HEK293 (cell line): Measurements from ENCODE around the gene CTIF.

Experiments used
- CTCF ChIA-PET: fragments of 350-600 bp; formaldehyde crosslinking; extraction: SDS; loops from one replicate; lab custom pipeline; 2021; ENCODE audit warnings: antibody characterized with exemption; lab: Yijun Ruan, JAX
- POLR2A ChIA-PET: fragments of 300-600 bp; formaldehyde crosslinking; extraction: SDS; loops from one replicate; lab custom pipeline; 2020; ENCODE audit warnings: antibody characterized with exemption, inconsistent platforms; lab: Yijun Ruan, JAX
- H3K27ac ChIP-seq: fragments of 200-500 bp; sonication (Bioruptor generic); 2 replicates; pipeline ENCODE4 v1.5.1; 2014; ENCODE audit warnings: low read depth, low read length, control low read depth, inconsistent platforms; ENCODE audit errors: extremely low read depth
- H3K36me3 ChIP-seq, 2 experiments: fragments of 200-500 bp in 1 of 2; sonication (Bioruptor generic) in 1 of 2; 1 replicate in 1 of 2; 2 replicates in 1 of 2; pipeline ENCODE4 v1.5.1; 2014 to 2017; ENCODE audit warnings: inconsistent platforms in 2 of 2, low read length in 2 of 2; ENCODE audit not compliant: control insufficient read depth in 2 of 2, insufficient read depth in 1 of 2
- H3K4me1 ChIP-seq: fragments of 200-500 bp; sonication (Bioruptor generic); 2 replicates; pipeline ENCODE4 v1.5.1; 2014; ENCODE audit warnings: mild to moderate bottlenecking, low read length, inconsistent platforms; ENCODE audit not compliant: control insufficient read depth, insufficient read depth
- H3K4me3 ChIP-seq: 2 replicates; pipeline ENCODE4 v1.5.1; 2011; ENCODE audit warnings: low read depth, mild to moderate bottlenecking, control low read depth, low read length, moderate library complexity
- H3K9me3 ChIP-seq: fragments of 200-500 bp; sonication (Bioruptor generic); 2 replicates; pipeline ENCODE4 v1.5.1; 2014; ENCODE audit warnings: low read depth, low read length, inconsistent platforms; ENCODE audit not compliant: control insufficient read depth, insufficient read depth
- GLI2 ChIP-seq: fragments of 450-650 bp; formaldehyde crosslinking; IDR thresholded peaks from 2 replicates; pipeline ENCODE4; 2017; ENCODE audit warnings: missing biosample characterization, missing genetic modification characterization, low read depth, borderline replicate concordance
- HOXD13 ChIP-seq: sonication (generic); formaldehyde crosslinking; IDR thresholded peaks from 2 replicates; pipeline ENCODE4 v1.8.0; 2022; ENCODE audit warnings: missing genetic modification reagents, borderline replicate concordance
- MEIS1 ChIP-seq: sonication (generic); formaldehyde crosslinking; IDR thresholded peaks from 2 replicates; pipeline ENCODE4 v1.8.1; 2022; ENCODE audit warnings: missing genetic modification reagents, mild to moderate bottlenecking, borderline replicate concordance
- SALL2 ChIP-seq: fragments of 450-650 bp; formaldehyde crosslinking; IDR thresholded peaks from 2 replicates; pipeline ENCODE4 v1.5.0; 2017; ENCODE audit warnings: missing biosample characterization, mild to moderate bottlenecking, missing genetic modification characterization, borderline replicate concordance
- YY2 ChIP-seq: fragments of 450-650 bp; formaldehyde crosslinking; IDR thresholded peaks from 2 replicates; pipeline ENCODE4 v1.5.1; 2016; ENCODE audit warnings: missing biosample characterization, missing genetic modification characterization
- ZBTB20 ChIP-seq: fragments of 450-650 bp; formaldehyde crosslinking; IDR thresholded peaks from 2 replicates; pipeline ENCODE4 v1.5.1; 2016; ENCODE audit warnings: missing biosample characterization, missing genetic modification characterization
- ZFP3 ChIP-seq: fragments of 450-650 bp; formaldehyde crosslinking; IDR thresholded peaks from 2 replicates; pipeline ENCODE4 v1.5.1; 2016; ENCODE audit warnings: low read depth, missing biosample characterization, missing genetic modification characterization
- ZNF146 ChIP-seq: fragments of 450-650 bp; formaldehyde crosslinking; IDR thresholded peaks from 2 replicates; pipeline ENCODE4 v1.5.1; 2016; ENCODE audit warnings: missing biosample characterization, missing genetic modification characterization
- ZNF311 ChIP-seq: fragments of 450-650 bp; formaldehyde crosslinking; IDR thresholded peaks from 2 replicates; pipeline ENCODE4 v1.5.1; 2017; ENCODE audit warnings: missing biosample characterization, missing genetic modification characterization, borderline replicate concordance
- ZNF529 ChIP-seq: fragments of 450-650 bp; formaldehyde crosslinking; IDR thresholded peaks from 2 replicates; pipeline ENCODE4 v1.5.1; 2017; ENCODE audit warnings: missing genetic modification characterization, missing biosample characterization; ENCODE audit not compliant: insufficient replicate concordance
- ZNF558 ChIP-seq: fragments of 450-650 bp; formaldehyde crosslinking; IDR thresholded peaks from 2 replicates; pipeline ENCODE4 v1.5.1; 2016; ENCODE audit warnings: missing biosample characterization, missing genetic modification characterization
- ZNF561 ChIP-seq: fragments of 450-650 bp; IDR thresholded peaks from 2 replicates; pipeline ENCODE4 v1.5.1; 2018; ENCODE audit warnings: missing biosample characterization, missing genetic modification characterization, borderline replicate concordance
- ZNF600 ChIP-seq: fragments of 450-650 bp; formaldehyde crosslinking; IDR thresholded peaks from 2 replicates; pipeline ENCODE4 v1.5.1; 2016; ENCODE audit warnings: missing biosample characterization, missing genetic modification characterization
- ZNF785 ChIP-seq: fragments of 450-650 bp; formaldehyde crosslinking; IDR thresholded peaks from 2 replicates; pipeline ENCODE4 v1.5.1; 2016; ENCODE audit warnings: missing biosample characterization, missing genetic modification characterization
- ZSCAN23 ChIP-seq: fragments of 450-650 bp; formaldehyde crosslinking; IDR thresholded peaks from 2 replicates; pipeline ENCODE4 v1.5.1; 2016; ENCODE audit warnings: missing biosample characterization, missing genetic modification characterization
- TF ChIP-seq, protein P1 (sequence below): fragments of 450-650 bp; formaldehyde crosslinking; IDR thresholded peaks from 2 replicates; pipeline ENCODE4 v1.5.1; 2016; ENCODE audit warnings: missing biosample characterization, missing genetic modification characterization
- TF ChIP-seq, protein P2 (sequence below): fragments of 450-650 bp; formaldehyde crosslinking; IDR thresholded peaks from 2 replicates; pipeline ENCODE4 v1.5.1; 2016; ENCODE audit warnings: missing biosample characterization, missing genetic modification characterization
- TF ChIP-seq, protein P3 (sequence below): fragments of 450-650 bp; formaldehyde crosslinking; IDR thresholded peaks from 2 replicates; pipeline ENCODE4 v1.5.1; 2016; ENCODE audit warnings: missing biosample characterization, missing genetic modification characterization
- TF ChIP-seq, protein P4 (sequence below): fragments of 450-650 bp; formaldehyde crosslinking; IDR thresholded peaks from 2 replicates; pipeline ENCODE4 v1.5.1; 2017; ENCODE audit warnings: missing biosample characterization, missing genetic modification characterization
- TF ChIP-seq, protein P5 (sequence below): fragments of 450-650 bp; formaldehyde crosslinking; IDR thresholded peaks from 2 replicates; pipeline ENCODE4 v1.5.1; 2016; ENCODE audit warnings: missing biosample characterization, missing genetic modification characterization
- TF ChIP-seq, protein P6 (sequence below): fragments of 450-650 bp; formaldehyde crosslinking; IDR thresholded peaks from 2 replicates; pipeline ENCODE4 v1.5.1; 2016; ENCODE audit warnings: missing biosample characterization, missing genetic modification characterization
- TF ChIP-seq, protein P7 (sequence below): fragments of 450-650 bp; formaldehyde crosslinking; IDR thresholded peaks from 2 replicates; pipeline ENCODE4 v1.5.1; 2017; ENCODE audit warnings: missing biosample characterization, missing genetic modification characterization

Gene CTIF

DNA sequence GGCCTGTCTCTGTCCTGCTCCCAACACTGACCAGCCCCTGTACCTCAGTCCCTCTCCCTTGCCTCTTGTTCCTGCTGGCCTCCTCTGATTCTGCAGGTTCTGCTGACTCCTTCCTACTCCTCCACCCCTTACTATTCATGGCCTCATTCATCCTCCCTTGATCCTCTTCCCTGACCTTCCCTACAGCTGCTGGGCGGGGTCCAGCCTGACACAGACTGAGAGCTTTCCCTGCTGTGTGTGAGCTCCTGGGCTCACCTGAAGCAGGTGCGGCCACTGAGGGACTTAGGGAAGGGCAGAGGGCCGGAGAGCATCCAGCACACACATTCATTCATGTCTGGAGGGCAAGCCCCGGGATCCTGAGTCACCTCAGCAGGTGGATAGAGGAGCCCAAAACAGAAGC lies 185.6 kb downstream of the CTIF start (continued):
- TF ChIP-seq, protein P1, sequence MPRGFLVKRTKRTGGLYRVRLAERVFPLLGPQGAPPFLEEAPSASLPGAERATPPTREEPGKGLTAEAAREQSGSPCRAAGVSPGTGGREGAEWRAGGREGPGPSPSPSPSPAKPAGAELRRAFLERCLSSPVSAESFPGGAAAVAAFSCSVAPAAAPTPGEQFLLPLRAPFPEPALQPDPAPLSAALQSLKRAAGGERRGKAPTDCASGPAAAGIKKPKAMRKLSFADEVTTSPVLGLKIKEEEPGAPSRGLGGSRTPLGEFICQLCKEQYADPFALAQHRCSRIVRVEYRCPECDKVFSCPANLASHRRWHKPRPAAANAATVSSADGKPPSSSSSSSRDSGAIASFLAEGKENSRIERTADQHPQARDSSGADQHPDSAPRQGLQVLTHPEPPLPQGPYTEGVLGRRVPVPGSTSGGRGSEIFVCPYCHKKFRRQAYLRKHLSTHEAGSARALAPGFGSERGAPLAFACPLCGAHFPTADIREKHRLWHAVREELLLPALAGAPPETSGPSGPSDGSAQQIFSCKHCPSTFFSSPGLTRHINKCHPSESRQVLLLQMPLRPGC (tag by site-specific recombination), result no peak
- TF ChIP-seq, protein P2, sequence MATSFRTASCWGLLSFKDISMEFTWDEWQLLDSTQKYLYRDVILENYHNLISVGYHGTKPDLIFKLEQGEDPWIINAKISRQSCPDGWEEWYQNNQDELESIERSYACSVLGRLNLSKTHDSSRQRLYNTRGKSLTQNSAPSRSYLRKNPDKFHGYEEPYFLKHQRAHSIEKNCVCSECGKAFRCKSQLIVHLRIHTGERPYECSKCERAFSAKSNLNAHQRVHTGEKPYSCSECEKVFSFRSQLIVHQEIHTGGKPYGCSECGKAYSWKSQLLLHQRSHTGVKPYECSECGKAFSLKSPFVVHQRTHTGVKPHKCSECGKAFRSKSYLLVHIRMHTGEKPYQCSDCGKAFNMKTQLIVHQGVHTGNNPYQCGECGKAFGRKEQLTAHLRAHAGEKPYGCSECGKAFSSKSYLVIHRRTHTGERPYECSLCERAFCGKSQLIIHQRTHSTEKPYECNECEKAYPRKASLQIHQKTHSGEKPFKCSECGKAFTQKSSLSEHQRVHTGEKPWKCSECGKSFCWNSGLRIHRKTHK (tag by site-specific recombination), result no peak
- TF ChIP-seq ZNF311 (tag by site-specific recombination), result no peak
- TF ChIP-seq, protein P3, sequence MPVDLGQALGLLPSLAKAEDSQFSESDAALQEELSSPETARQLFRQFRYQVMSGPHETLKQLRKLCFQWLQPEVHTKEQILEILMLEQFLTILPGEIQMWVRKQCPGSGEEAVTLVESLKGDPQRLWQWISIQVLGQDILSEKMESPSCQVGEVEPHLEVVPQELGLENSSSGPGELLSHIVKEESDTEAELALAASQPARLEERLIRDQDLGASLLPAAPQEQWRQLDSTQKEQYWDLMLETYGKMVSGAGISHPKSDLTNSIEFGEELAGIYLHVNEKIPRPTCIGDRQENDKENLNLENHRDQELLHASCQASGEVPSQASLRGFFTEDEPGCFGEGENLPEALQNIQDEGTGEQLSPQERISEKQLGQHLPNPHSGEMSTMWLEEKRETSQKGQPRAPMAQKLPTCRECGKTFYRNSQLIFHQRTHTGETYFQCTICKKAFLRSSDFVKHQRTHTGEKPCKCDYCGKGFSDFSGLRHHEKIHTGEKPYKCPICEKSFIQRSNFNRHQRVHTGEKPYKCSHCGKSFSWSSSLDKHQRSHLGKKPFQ (tag by site-specific recombination), result no peak
- no peak for TF ChIP-seq ZBTB20 (tag by site-specific recombination)

DNA sequence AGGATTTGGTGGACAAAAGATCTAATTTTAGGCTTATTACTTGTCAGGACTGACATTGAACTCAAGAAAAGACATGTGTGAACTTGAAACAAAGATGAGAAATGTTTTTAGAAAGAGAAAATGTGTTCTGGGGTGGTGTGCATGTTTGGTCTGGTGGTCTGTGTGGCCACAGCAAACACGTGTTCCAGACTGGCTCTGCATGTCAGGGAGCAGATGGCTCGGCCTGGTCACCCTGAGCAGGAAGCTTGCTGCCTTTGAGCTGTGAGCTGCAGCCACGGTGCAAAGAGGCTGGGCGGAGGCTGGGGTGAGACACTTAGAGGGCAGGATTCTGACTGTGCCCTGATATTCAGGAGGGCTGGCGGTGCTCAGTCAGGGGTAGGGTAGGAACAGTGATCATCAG lies 186.1 kb downstream of the CTIF start:
- ChIA-PET CTCF (interaction anchor here (0.7 kb wide), 2 partner anchors 184 to 766 kb away, joined by 3 to 4 read pairs; no protein-coding TSS in a partner anchor), POLR2A (no interaction called here)
- Histone ChIP-seq H3K9me3 (no peaks in the 10 kb centered on the region), H3K4me1 (peaks cover 11% of the 10 kb centered on the region), H3K36me3 (no peaks in the 10 kb centered on the region), H3K27ac (no peak overlapping the region), H3K4me3 (no peak overlapping the region)
- TF ChIP-seq GLI2 (no peak), ZNF146 (tag by site-specific recombination) (no peak), YY2 (tag by site-specific recombination) (no peak), ZNF529 (tag by site-specific recombination) (no peak), HOXD13 (CRISPR knock-in tag) (no peak), ZFP3 (tag by site-specific recombination) (no peak), MEIS1 (CRISPR knock-in tag) (no peak), ZNF785 (no peak), ZNF558 (tag by site-specific recombination) (no peak), ZNF561 (tag by site-specific recombination) (no peak), ZSCAN23 (tag by site-specific recombination) (no peak), SALL2 (tag by site-specific recombination) (no peak), ZNF600 (tag by site-specific recombination) (no peak)
- TF ChIP-seq, protein P4, sequence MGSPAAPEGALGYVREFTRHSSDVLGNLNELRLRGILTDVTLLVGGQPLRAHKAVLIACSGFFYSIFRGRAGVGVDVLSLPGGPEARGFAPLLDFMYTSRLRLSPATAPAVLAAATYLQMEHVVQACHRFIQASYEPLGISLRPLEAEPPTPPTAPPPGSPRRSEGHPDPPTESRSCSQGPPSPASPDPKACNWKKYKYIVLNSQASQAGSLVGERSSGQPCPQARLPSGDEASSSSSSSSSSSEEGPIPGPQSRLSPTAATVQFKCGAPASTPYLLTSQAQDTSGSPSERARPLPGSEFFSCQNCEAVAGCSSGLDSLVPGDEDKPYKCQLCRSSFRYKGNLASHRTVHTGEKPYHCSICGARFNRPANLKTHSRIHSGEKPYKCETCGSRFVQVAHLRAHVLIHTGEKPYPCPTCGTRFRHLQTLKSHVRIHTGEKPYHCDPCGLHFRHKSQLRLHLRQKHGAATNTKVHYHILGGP (tag by site-specific recombination), result no peak
- TF ChIP-seq, protein P5, sequence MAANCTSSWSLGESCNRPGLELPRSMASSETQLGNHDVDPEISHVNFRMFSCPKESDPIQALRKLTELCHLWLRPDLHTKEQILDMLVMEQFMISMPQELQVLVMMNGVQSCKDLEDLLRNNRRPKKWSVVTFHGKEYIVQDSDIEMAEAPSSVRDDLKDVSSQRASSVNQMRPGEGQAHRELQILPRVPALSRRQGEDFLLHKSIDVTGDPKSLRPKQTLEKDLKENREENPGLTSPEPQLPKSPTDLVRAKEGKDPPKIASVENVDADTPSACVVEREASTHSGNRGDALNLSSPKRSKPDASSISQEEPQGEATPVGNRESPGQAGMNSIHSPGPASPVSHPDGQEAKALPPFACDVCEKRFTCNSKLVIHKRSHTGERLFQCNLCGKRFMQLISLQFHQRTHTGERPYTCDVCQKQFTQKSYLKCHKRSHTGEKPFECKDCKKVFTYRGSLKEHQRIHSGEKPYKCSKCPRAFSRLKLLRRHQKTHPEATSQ (tag by site-specific recombination), result no peak
- TF ChIP-seq, protein P6, sequence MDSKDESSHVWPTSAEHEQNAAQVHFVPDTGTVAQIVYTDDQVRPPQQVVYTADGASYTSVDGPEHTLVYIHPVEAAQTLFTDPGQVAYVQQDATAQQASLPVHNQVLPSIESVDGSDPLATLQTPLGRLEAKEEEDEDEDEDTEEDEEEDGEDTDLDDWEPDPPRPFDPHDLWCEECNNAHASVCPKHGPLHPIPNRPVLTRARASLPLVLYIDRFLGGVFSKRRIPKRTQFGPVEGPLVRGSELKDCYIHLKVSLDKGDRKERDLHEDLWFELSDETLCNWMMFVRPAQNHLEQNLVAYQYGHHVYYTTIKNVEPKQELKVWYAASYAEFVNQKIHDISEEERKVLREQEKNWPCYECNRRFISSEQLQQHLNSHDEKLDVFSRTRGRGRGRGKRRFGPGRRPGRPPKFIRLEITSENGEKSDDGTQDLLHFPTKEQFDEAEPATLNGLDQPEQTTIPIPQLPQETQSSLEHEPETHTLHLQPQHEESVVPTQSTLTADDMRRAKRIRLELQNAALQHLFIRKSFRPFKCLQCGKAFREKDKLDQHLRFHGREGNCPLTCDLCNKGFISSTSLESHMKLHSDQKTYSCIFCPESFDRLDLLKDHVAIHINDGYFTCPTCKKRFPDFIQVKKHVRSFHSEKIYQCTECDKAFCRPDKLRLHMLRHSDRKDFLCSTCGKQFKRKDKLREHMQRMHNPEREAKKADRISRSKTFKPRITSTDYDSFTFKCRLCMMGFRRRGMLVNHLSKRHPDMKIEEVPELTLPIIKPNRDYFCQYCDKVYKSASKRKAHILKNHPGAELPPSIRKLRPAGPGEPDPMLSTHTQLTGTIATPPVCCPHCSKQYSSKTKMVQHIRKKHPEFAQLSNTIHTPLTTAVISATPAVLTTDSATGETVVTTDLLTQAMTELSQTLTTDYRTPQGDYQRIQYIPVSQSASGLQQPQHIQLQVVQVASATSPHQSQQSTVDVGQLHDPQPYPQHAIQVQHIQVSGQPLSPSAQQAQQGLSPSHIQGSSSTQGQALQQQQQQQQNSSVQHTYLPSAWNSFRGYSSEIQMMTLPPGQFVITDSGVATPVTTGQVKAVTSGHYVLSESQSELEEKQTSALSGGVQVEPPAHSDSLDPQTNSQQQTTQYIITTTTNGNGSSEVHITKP (tag by site-specific recombination), result no peak
- TF ChIP-seq, protein P7, sequence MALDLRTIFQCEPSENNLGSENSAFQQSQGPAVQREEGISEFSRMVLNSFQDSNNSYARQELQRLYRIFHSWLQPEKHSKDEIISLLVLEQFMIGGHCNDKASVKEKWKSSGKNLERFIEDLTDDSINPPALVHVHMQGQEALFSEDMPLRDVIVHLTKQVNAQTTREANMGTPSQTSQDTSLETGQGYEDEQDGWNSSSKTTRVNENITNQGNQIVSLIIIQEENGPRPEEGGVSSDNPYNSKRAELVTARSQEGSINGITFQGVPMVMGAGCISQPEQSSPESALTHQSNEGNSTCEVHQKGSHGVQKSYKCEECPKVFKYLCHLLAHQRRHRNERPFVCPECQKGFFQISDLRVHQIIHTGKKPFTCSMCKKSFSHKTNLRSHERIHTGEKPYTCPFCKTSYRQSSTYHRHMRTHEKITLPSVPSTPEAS, result no peak
